ENCODE results near the gene GOLGA1.
"Not testable (repeated sequence)": the region's sequence is repeated elsewhere in the genome, so short reads cannot be mapped to it uniquely, and the experiment has no call there.

Gene GOLGA1, protein sequence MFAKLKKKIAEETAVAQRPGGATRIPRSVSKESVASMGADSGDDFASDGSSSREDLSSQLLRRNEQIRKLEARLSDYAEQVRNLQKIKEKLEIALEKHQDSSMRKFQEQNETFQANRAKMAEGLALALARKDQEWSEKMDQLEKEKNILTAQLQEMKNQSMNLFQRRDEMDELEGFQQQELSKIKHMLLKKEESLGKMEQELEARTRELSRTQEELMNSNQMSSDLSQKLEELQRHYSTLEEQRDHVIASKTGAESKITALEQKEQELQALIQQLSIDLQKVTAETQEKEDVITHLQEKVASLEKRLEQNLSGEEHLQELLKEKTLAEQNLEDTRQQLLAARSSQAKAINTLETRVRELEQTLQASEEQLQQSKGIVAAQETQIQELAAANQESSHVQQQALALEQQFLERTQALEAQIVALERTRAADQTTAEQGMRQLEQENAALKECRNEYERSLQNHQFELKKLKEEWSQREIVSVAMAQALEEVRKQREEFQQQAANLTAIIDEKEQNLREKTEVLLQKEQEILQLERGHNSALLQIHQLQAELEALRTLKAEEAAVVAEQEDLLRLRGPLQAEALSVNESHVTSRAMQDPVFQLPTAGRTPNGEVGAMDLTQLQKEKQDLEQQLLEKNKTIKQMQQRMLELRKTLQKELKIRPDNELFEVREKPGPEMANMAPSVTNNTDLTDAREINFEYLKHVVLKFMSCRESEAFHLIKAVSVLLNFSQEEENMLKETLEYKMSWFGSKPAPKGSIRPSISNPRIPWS

DNA sequence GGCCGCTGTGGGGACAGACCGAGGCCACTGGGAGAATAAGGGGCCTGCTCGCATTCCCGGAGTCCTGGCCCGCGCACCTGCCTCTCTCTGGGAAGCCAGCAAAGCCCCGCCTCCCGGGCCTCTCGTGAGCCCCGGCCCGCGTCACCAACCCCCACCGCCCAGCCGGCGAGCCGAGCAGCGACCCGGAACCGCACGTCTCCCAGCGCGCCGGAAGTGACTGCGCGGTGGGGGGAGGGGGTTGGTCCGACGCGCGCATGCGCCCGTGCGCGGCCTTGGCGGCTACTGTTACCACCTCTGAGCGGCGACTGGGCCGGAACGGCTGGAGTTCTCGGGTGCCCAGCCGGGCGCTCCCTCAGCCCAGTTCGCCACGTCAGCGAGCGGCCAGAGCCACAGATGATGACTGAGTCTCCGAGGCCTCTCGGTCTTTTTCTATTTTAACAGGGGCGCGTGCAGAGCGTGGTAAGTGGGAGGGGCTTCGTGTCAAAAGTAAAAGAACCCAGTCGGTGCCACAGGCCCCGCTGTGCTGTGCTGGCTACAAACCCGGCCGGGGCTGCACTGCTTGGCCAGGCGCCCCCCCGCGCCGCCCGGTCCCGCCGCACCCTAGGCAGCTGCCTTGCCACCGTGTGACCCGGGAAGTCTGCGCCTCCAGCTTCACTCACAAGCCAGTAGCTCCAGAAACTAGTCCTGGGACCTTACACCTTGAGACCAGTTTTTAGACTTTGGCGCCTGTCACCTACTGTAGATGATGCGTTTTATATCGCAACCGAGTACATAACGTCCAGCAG lies at the start of gene GOLGA1:
GOLGA1 (minus strand) TSS at position 190 of the 785 bp plus-strand sequence. CDS start 2,372 bp downstream, outside the sequence.
- DNase-seq: peak; percentile 83 to 85

DNA sequence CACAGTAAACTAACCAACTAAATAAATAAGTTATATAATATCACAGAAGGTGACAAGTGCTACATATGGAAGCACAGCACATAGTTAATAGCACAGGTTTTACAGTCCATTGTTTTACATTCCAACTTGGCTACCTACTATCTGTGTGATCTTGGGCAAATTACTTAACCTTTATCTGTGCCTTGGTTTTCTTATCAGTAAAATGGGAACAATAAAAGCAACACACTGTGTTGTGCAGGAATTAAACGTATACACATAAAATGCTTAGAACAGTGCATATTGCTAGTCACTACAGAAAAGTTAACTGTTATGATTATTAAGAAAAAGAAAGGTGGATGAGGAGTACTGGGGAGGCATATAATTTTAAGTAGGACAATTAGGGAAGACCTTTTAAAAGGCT lies 42.8 kb upstream of the GOLGA1 start:
- no peak for DNase-seq

DNA sequence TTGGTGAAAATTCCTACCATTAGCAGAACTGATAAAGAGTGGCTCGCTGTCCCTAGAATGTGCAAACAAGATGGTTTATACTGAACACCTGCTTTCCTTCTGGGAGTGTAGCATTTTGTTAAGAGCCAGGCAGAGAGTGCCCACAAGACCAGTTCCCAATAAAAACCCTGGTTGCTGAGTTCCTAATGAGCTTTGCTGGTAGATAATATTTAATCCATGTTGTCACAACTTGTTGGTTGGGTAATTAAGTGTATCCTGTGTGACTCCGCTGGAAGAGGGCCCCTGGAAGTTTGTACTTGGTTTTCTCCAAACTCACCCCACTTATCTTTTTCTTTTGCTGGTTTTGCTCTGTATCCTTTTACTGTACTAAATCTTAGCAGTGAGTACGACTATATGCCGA lies 39.5 kb upstream of the GOLGA1 start:
- DNase-seq: no peak

DNA sequence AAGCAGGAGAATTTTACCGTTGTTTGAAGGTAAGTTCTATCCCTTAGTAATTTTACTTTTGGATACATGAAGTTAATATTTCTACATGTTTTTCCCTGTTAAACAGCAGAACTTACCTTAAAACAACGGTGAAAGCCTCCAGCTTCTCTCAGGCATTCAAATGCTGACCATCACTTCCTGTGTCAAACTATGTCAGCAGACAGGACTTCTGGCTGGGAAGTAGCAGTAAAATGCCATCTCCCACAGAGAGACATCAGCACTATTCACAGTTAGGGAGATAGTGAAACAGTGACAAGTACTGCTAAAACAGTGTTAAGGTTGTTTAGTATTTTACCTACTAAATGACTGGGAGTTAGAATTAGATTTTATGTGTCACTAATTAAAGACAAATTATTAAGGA lies 34.2 kb upstream of the GOLGA1 start:
- DNase-seq: no peak

DNA sequence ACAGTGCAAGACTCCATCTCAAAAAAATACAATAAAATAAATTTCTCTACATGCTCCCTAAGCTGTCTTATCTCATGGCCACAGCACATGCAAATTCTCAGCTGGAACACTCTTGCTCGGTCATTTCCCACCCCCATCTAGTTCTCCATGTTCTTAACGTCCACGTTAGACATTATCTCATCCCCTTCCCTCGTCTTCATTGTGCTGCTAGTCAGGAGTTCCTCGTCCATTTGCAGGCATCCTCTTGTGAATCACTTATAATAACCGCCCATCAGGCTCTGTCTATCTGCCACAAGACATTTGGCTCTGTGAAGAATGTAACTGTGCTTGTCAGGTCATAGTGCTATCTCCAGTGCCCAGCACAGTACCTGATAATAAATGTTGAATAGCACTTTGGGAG lies 32.9 kb upstream of the GOLGA1 start:
- DNase-seq: no peak

DNA sequence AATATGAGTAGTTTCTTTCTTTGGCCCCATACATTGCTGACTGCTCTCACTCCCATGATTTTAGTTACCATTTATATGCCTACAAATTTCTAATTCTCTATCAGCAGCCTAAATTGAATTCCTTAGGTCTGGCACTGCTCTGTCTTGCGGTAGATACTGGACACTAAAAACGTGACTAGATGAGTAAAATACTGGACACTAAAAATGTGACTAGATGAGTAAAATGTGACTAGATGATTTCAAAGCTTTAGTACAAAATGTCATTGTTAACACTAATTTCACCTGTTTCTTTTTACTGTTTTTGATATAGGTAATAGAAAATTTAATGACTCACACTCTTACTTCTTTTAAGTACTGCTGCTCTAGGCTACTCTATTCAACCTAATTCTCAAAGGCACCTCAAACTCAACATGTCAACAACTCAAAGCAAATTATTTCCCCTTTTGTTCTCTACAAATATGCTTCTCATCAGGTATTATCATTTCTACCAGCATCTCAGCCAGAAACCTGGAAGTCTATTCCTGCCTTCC lies 31.4 kb upstream of the GOLGA1 start:
- DNase-seq: no peak

DNA sequence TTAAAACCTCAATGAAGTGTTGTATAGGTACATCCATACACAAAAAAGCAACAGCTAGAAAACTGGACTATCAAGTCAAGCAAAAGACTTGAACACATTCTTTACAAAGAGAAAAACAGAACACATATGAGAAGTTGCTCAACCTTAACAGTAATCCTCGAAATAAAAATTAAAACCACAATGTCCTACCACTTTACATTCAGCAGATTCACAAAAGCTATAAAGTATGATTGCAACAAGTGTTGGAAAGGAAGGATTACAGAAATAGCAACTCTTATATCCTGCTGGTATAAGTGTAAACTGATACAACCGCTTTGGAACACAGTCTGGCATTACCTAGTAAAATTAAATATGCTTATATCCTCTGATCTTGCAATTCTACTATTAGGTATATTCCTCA lies 28.5 kb upstream of the GOLGA1 start:
- DNase-seq: peak in 1 of 2 experiments; percentile 25

DNA sequence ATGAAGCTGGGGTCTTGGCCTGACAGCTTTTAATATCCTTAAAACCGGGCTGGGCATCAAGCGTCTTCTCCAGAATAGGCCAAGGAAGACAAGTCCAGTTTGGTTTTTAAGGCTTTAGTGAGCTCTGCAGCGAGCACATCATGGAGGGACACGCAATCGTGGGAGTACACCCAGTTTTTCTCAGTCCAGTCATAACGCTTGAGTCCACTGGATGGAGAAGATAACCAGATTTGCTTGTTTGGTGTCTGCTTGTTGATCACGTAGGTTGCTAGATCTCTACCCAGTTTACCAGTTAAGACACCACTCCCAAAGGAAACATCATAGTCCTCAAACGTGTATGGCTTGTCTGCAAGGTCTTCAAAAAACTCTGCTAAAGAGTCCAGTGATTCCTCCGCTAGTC lies 27.4 kb upstream of the GOLGA1 start:
- DNase-seq: no peak

DNA sequence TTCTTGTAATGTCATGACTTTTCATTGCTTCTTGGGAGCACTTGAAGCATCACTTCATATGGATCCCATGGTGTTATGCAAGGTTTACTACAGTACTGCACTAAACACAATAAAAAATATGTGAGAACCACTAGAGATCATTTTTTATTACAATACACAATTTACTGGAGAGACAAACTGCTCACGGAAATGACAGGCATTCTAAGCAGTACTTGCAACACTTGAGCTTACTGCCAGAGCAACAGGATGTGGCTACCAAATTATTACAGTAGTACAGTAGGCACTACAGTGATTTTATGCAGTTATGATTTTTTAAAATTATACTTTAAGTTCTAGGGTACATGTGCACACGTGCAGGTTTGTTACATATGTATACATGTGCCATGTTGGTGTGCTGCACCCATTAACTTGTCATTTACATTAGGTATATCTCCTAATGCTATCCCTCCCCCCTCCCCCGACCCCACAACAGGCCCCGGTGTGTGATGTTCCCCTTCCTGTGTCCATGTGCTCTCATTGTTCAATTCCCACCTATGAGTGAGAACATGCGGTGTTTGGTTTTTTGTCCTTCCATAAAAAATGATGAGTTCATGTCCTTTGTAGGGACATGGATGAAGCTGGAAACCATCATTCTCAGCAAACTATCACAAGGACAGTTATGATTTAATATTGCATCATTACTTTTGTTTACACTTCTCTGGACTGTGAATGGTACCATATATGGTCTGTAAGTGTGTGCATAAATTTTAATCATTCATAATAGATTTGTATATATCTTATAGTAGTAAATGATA lies 25.1 kb upstream of the GOLGA1 start:
- peak; percentile 25 to 27 for DNase-seq

DNA sequence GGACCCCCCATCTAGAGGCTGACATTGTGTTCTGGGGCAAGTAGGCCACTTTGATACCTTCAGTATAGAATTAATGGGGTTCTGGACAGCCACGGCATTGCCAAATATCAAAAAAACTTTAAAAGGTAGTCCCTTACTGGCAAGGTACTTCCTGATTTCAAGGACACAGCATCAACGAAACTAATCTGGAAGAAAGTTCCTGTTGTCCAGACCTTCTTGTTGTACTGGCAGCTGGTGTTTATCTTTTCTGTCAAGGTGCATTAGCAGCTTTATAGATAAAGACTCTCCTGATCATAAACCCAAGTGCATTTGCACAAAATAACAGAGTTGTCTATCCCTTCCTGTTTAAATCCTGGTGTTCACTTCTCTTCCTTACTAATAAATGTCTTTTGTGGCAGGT lies 23.7 kb upstream of the GOLGA1 start:
- no peak for DNase-seq

DNA sequence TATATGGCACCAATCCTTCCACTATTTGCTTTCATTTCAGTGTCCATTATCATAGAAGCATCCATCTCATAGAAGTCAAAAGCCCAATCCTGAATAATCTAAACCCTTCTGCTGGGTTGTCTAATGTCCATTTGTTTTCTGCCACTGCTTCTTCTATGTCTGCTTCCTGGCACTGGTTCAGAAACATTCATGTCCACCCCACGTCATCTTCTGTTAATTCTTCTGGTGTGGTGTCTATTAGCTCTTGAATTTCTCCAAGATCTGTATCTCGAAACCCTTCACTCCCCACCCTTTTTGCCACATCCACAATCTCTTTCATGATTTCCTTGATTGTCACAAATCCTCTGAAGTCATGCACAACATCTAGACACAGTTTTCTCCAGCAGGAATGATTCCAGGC lies 23.2 kb upstream of the GOLGA1 start:
- DNase-seq: no peak

DNA sequence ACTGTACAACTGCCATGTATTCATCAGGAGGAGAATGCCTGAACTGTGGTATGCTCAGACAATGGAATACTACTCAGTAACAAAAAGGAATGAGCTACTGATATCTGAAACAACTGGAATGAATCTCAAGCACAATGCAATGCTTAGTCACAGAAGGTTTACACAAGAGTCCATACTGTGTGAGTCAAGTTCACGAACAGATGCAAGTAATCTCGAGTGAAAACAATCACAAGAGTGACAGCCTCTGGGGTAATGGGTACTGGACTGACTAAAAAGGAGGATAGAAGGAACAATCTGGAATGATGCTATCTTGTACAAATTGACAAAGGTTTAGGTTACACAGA lies 19.5 kb upstream of the GOLGA1 start:
- no peak for DNase-seq

DNA sequence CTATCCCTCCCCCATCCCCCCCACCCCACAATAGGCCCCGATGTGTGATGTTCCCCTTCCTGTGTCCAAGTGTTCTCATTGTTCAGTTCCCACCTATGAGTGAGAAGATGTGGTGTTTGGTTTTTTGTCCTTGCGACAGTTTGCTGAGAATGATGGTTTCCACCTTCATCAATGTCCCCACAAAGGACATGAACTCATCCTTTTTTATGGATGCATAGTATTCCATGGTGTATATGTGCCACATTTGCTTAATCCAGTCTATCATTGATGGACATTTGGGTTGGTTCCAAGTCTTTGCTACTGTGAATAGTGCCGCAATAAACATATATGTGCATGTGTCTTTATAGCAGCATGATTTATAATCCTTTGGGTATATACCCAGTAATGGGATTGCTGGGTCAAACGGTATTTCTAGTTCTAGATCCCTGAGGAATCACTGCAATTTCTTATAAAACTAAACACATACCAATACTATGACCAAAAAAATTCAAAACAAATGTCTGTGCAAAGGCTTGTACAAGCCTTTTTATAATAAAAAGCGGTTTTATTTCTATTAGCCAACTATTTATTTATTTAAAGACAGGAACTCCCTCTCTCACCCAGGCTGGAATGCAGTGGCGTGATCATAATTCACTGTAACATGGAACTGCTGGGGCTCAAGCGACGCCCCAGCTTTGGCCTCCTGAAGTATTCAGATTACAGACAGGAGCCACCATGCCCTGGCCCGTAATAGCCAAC lies 19.0 kb upstream of the GOLGA1 start:
- not testable (repeated sequence) for DNase-seq

DNA sequence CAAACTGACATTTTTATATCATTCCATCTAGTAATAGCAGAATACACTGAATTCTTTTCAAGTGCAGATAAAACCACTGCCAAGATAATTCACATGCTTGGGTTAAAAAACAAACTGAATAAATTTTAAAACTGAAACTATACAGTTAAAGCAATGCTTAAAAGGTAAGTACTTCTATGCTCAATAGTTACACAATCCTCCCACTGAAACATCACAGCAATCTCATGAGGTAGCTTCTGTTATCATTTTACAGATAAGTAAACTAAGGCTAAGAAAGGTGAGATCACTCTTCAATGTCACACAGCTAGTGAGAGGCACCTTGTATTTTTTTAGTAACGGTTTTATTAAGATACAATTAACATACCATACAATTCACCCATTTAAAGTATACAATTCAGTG lies 13.4 kb upstream of the GOLGA1 start:
- DNase-seq: no peak

DNA sequence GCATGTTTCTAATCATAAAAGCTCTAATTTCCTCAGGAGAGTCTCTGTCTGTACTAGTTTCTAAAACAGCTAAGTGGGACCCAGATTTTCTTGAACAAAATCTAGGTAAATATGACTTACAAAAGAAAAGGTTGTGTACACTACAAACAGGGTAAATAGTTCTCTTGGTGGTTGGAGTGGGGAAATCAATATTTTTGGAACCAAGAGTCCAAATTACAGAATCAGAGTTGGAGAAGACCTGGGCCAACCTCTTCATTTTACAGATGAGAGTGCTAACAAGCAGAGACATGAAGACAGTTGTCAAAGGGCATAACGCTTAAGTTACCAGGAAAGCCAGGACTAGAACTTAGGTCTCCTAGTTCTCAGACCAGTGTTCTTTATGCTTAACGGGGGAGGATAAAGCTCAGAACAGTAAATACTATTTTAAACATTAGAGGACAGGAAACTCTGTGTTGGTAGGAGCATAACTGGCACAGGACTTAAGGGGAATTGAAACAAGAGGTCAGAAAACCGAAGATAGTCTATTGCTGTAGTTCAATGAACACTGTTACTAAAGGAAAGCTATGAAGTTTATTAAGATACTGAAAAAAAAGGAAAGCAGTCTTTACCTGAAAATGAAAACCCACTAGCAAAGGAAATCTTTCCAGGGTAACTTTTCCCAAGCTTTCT lies 9.3 kb upstream of the GOLGA1 start:
- DNase-seq: no peak

DNA sequence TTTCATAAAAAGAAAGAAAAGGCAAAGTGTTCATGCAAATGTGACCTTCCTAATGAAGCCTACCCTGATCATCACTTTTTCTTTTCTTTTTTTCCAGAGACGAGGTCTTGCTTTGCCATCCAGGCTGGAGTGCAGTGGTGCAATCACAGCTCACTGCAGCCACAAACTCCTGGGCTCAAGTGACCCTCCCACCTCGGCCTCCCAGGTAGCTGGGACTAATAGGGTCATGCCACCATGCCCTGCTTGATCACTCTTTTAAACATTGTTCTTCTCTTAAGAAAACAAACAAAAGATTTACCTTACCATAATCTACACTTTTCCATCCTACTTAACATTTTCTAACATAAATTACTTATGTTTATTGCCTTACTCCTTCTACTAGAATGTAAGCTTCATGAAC lies 8.5 kb upstream of the GOLGA1 start:
- no peak for DNase-seq

DNA sequence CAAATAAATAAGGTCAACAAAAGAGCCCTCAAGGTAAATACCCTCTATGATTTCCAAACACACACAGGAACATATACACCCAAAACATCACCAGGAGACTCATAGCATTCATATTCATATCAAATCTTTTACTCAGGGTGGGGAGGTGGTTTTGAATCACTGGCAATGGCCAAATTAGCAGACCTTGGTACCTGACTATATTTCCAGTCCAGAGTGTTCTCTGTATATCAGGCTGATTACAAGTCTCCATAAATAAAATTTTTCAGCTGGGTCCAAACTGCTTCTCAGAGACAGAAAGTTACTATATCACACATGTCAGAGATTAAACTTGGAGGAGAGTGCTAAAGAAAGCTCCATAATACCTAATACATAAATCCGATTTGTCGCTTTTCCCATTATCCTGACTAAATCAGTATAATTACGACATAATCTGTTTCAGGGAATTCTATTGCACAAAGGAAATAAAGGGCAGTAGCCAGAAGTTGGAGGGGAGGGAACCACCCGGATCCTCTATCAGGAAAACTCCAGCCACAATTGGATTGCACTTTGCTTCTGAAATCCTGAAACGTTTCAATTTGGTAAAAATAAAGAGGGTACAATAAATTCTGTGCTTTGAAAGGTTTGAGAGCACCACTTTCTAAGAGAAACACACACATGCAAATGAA lies 7.0 kb upstream of the GOLGA1 start:
- no peak for DNase-seq

DNA sequence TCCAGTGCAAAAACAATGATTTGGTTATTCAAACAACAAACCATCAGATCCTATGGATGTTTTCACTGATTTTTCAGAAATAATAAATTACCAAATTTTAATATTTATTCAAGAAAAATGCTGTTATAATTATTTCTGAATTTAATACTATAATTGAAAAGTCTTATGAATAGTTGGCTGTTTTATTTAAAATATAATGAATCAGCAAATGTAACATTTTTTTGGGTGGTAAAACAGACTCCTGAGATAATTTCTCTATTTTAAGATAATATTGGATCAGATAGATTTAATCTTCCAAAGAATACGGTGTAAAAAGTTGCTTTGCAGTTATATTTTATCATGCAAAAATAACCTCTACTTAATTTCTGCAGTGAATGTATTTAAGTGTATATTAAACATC lies 5.3 kb upstream of the GOLGA1 start:
- no peak for DNase-seq

DNA sequence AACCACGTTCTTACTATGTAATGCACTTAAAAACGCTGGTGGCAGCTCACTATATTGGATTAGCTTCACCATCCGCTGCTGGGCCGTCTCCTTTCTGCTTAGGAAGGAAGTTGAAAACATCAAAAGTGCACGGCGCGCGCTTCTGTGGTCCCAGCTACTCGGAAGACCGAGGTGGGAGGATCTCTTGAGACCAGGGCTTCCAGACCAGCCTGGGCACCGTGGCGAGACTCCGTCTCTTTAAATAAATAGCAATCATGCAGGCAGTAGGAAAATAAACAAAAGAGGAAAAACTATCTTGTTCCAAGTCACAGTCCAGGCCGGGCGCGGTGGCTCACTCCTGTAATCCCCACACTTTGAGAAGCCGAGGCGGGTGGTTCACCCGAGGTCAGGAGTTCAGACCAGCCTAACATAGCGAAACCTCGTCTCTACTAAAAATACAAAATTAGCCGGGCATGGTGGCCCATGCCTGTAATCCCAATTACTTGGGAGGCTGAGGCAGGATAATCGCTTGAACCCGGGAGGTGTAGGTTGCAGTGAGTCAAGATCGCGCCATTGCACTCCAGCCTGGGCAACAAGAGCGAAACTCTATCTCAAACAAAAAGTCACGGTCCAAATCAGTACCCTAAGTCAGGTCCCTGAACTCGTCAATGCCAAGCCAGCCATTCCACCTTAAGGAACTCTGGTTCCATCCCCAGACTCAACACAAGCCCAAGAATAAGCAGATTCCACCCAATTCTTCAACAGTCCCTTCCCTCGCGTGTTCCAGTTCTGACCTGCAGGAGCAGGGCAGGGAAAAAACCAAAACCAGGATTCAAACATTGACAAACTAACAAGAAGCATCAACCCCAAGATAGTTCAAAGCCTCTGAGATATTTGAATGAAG lies 1.0 kb upstream of the GOLGA1 start:
- peak; percentile 63 to 74 for DNase-seq

DNA sequence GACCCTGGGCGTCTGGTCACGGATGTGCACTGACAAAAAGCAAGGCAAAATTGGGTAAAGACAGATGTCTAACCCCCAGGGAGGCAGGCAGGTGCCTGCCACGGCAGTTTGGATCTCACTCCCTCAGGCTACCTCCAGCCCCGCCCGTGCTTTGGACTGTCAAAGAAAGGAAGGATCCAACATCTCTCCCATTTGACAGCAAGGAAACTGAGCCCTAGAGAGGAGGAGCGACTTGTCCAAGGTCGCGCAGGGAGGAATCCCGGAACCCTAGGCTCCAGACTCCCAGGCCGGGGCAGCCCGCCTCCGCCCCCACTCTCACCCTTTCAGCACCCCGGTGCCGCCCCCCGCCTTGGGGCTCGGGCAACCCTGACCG lies 376 bp downstream of the GOLGA1 start:
- DNase-seq: peak in 1 of 2 experiments; percentile 41

Measured in Kasumi-1 (cell line).